OCI-LY3 (cell line): ENCODE results near the gene DEAF1.

Source experiments
- EZH2phosphoT487 ChIP-seq: fragments of 200-600 bp; shearing (Covaris generic); IDR thresholded peaks from 2 replicates; pipeline ENCODE4 v1.6.1; 2018; ENCODE audit warnings: antibody characterized with exemption, mixed run types, low read depth
- TF ChIP-seq, protein P1 (sequence below): fragments of 200-600, 300-600 bp; sonication (generic); IDR thresholded peaks from 2 replicates; pipeline ENCODE4 v1.5.1; 2014; ENCODE audit warnings: antibody characterized with exemption, low read length, low read depth

DNA sequence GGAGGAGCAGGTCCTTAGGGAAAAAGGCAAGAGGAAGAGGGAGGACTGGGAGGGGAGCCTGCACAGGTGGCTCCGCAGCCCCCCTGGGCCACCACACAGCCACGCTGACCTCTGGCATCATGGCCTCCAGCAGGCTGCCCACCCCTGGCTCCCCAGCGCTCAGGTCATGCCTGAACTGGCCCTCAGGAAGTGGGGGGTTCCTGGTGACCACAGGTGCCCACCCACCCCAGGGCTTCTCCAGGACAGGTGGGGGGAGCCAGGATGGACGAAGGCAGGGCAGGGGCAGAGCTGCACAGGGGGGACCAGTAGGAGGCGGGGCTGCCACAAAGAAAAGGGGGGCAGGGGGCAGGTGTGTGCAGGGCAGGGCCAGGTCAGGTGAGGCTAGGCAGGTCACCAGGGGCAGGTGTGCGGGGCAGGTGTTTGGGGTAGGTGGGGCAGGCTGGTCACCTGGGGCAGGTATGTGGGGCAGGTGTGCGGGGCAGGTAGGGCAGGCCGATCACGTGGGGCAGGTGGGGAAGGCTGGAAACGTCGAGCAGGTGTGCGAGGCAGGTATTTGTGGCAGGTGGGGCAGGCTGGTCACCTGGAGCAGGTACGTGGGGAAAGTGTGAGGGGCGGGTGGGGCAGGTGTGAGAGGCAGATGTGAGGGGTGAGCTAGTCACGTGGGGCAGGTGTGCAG lies 997 bp downstream of the DEAF1 start:
- TF ChIP-seq, protein P1, sequence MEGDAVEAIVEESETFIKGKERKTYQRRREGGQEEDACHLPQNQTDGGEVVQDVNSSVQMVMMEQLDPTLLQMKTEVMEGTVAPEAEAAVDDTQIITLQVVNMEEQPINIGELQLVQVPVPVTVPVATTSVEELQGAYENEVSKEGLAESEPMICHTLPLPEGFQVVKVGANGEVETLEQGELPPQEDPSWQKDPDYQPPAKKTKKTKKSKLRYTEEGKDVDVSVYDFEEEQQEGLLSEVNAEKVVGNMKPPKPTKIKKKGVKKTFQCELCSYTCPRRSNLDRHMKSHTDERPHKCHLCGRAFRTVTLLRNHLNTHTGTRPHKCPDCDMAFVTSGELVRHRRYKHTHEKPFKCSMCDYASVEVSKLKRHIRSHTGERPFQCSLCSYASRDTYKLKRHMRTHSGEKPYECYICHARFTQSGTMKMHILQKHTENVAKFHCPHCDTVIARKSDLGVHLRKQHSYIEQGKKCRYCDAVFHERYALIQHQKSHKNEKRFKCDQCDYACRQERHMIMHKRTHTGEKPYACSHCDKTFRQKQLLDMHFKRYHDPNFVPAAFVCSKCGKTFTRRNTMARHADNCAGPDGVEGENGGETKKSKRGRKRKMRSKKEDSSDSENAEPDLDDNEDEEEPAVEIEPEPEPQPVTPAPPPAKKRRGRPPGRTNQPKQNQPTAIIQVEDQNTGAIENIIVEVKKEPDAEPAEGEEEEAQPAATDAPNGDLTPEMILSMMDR: no peak
- TF ChIP-seq EZH2phosphoT487: no peak
